AG20443 (cell line): Measurements from ENCODE around the gene UHRF1.
"Not testable (repeated sequence)": the region's sequence is repeated elsewhere in the genome, so short reads cannot be mapped to it uniquely, and the experiment has no call there.

Experiments used
- DNase-seq: peaks from one replicate; pipeline ENCODE4 v3.0.0; 2012; ENCODE audit warnings: low spot score, mixed read lengths

The UHRF1 gene

DNA sequence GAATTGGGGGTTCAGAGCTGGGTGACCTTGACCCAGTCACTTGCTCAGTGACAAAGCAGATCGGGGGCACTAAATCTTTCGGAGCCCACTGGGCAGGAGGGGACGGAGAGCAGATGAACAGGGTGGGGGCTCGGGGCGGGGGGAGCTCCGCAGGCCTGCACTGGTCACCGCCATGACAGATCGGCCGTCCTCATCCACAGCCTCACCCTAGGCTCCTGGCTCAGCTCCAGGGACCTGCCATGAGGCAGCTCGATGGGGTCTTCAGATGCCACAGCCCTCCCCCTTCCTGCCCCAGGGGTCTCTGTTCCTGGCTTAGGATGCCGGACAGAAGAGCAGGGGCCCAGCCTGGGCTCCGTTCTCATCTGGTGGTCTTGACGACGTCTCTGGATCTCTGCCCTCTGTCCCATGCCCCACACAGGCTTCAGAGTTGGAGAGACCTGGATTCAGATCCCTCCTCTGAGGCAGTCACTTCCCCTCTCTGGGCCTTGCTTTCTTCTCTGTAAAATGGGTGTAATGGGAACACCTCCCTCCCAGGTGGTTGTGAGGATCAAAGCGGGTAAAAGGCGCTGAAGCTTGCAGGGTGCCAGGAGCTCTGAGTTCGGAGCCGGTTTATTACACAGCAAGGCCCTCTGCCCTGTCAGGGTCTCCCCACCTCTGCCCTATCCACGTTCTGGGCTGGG is 62.7 kb downstream of the UHRF1 start:
- DNase-seq, result no peak

DNA sequence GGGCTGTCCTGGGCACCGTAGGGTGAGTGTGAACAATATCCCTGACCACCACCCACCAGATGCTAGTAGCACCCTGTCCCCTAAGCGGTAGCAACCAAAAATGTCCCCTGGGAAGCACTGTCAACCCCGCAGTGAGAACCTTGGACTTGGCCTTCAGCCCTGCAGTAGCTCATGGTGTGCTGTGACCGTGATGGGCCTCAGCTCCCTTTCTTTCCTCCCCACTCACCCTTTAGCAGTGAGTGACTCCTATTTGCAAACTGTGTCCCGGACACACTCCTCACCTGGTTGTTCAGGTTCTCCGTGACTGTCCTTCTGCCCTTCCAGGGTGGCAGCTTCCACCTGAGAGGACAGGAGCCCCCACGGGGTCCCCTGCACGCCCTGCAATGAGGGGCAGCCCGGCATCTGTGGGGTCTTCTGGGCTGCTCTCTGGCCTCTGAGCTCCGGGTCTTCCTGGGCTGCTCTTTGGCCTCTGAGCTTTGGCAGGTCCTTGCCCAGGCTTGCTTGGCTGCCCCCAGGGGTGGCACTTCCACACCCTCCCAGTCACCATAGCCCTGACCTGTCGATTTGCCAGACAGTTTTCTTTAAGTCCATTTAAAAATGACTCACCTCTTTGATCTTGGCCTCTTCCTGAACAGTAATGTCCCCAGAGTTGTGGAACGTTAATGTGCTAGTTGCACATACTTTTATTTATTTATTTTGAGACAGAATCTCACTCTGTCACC is 63.4 kb downstream of the UHRF1 start:
- peak; percentile 43 for DNase-seq

- no peak for DNase-seq
Measured at GRCh38 chr19:4974880-4975469, 65.7 kb downstream of the UHRF1 start.

DNA sequence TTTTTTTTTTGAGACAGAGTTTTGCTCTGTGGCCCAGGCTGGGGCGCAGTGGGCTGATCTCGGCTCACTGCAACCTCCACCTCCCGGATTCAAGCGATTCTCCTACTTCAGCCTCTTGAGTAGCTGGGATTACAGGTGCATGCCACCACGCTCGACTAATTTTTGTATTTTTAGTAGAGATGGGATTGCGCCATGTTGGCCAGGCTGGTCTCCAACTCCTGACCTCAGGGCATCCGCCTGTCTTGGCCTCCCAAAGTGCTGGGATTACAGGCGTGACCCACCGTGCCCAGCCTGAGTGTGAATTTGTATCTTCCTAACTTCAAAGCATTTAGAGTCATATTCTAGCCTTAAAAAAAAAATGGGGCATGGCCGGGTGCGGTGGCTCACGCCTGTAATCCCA is 66.3 kb downstream of the UHRF1 start:
- DNase-seq, result not testable (repeated sequence)

GRCh38 chr19:4976401-4977298 is 67.3 kb downstream of the UHRF1 start:
- peak; percentile 90 for DNase-seq

DNA sequence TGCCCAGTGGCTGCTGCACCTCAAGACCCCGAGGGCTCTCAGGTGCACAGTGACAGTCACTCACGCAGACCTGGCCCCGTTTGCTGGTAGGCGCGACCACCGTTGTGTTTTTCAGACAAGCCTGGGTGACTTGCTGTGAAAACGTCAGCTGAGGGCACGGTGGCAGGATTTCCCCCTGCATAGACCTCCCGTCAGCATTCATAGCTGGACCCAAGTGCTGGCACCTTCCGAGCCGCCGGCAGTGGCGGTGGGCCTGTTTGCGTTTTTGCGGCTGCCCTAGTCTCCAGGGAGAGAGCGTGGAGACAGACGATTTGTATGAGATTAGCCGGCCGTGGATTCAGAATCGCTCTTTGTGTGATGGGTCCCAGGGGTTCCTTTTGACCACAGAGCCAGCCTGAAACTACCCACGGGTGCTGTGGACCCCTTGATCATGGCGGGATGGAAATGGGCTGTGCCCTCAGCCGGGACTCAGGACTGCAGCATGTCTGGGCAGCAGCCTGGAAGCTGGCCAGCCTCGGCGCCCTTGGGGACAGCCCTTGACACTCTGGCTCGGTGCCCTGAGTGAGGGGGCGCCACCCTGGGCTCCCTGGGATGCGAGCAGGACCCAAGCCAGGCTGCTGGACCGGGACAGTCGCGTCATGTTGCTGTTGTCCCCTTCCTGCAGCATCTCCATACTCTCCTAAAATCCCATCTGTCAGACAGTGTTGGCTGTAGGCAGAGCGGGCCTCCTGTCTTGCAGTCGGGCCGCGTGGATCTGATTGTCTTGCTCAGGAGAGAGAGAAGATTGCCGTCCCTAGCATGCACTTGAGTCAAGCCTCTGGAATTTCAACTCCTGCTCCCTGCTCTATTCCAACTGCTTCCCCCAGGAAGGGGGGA is 68.2 kb downstream of the UHRF1 start:
- peak; percentile 83 for DNase-seq

- DNase-seq, result no peak
Measured at GRCh38 chr19:4979211-4979807, 70.0 kb downstream of the UHRF1 start.

- DNase-seq, result no peak
Measured at GRCh38 chr19:4980067-4980466, 70.8 kb downstream of the UHRF1 start.

- no peak for DNase-seq
Measured at GRCh38 chr19:4980838-4981680, 71.8 kb downstream of the UHRF1 start.

GRCh38 chr19:4981681-4981958 is 72.3 kb downstream of the UHRF1 start:
- DNase-seq, result no peak

- DNase-seq, result no peak
Measured at GRCh38 chr19:4983346-4984105, 74.2 kb downstream of the UHRF1 start.

DNA sequence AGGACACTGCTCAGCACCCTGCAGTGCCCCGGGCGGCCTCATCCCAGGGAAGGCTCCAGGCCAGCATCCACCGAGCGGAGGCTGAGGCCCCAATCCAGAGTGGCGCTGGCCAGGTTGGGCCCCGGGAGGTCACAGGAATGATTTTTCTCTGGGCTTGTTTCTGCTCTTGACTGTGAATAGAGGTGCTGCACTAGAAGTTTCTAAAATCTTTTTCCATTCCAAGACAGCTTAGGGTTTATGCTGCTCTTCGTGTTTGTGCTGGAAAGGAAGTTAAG is 74.7 kb downstream of the UHRF1 start:
- DNase-seq, result no peak

GRCh38 chr19:4984438-4984990 is 75.2 kb downstream of the UHRF1 start:
- no peak for DNase-seq

GRCh38 chr19:4985551-4985991 is 76.3 kb downstream of the UHRF1 start:
- no peak for DNase-seq

DNA sequence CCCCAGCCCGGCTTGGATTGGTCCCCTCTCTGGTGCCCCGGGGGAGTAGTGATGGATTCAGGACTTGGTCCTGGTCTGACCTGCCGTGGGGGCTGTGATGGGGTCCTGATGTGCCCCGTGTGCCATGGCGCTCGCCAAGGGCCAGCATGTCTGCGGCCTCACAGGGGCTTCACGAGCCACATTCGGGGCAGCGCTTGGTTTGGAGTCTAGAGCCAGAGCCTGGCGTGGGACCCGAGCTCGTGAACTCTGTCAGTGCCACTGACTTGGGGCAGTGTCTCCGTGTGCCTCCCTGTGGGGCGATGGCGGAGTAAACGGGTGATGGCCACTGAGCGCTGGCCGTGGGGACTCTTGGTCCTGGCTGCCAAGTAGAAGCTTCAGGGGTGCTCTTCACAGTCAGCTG is 76.8 kb downstream of the UHRF1 start:
- DNase-seq, result no peak

DNA sequence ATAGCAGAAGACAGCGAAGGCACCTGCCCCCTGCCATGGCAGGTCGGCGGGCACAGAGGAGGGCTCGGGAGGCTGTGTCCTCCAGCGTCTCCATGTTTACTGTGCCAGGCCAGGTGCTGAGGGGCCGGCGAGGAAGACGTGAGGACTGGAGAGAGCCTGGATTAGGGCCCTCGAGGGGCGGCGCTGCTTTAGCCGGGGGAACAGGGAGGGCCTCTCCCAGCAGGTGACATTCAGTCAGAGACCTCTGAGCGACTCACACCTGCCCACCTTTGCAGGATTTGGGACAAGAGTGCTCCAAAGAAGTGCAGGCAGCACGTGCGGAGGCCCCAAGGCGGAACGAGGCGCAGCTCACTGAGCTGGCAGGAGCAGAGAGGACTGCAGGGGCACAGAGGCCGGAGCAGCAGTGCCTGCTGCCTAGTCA is 77.2 kb downstream of the UHRF1 start:
- DNase-seq, result no peak

DNA sequence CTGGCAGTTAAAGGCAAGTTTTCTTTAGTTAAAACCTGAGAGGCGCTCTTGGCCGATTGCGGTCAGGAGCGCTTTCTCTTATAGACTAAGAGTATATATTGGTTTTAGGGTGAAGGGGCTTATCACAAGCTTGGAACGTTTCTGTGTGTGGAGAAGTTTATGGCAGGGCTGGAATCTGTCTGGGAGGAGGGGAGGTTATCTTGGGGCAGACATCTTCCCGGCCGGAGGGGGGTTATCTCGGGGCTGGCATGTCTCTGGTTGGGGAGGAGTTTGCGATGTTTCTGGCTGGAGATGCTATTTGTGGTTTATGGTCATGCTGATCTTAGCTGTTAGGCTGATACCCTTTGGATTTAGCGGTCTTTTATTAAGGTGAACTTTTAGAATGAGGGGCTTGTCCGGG is 78.0 kb downstream of the UHRF1 start:
- DNase-seq, result no peak

- no peak for DNase-seq
Measured at GRCh38 chr19:4987692-4988370, 78.5 kb downstream of the UHRF1 start.

DNA sequence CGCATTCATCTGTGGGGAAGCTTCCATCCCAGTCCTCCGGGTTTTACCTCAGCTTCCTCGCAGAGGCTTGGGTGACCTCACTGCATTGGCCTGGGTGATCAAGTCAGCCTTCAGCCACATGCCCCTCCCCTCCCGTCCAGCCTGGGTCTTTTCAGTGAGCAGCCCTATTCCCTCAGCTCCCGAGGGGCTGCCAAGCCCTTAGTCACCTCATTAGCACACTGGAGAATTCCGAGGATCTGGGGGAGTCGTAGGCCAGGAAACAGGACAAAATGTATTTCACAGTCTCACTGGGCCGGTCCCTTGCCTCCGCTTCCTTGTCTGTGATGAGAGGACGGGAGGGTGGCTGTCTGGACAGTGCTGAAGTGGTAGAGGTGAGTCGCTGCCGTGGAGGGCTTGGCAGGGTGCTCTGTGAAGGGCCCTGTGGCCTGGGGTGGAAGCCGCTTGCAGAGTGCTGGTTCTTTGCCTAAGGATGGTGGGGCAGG is 79.5 kb downstream of the UHRF1 start:
- peak; percentile 90 for DNase-seq
